Activated T-cell treated with anti-CD3 and anti-CD28 coated beads for 24 hours (primary cell): ENCODE results near the gene DPM2.

Experiments
- DNase-seq: peaks from one replicate; pipeline ENCODE4 v3.0.0-alpha.2; 2020; ENCODE audit warnings: low read depth

The DPM2 gene, protein sequence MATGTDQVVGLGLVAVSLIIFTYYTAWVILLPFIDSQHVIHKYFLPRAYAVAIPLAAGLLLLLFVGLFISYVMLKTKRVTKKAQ

DNA sequence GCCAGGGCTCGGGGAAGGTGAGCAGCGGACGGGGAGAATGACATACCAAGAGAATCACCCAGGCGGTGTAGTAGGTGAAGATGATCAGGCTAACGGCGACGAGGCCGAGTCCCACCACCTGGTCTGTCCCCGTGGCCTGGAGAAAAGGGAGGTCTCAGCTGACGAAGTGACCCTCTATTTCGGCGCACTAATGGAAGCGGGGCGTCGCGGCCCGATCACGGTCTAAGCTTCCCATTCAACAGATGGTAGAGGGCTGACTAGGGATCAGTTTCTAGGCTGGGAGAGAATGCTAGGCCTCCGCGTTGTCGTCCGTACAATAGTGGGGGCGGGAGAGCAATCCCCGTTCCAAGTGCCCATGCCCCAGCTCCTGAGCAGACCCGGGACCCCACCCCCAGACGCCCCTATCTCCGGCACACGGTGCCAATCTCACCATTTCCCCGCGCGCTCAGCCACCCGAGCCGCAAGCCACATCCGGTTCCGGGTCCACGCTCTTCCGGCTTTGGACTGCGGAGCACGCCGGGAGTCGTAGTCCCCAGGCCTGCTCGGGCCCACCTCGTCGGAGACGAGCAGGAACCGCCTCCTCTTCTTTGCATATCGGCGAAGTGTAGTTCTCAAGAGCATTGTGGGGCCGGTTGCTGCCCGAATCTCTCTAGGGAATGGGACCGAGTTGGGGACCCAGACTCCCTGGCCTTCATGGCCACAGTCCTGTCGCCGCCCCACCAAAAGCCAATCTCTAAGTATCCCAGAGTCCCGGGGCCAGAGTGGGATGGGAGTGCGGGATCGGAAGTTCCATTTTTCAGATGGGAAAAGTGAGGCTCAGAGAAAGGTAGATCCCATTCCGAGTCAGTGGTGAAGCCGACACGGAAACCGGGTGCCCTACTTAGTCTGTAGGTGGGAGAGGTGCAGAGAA is at the start of gene DPM2:
TSS of gene DPM2 (minus strand) at position 467 of the 910 bp plus-strand sequence. CDS start at position 433, 34 bp downstream.
- DNase-seq = peak; percentile 83

DNA sequence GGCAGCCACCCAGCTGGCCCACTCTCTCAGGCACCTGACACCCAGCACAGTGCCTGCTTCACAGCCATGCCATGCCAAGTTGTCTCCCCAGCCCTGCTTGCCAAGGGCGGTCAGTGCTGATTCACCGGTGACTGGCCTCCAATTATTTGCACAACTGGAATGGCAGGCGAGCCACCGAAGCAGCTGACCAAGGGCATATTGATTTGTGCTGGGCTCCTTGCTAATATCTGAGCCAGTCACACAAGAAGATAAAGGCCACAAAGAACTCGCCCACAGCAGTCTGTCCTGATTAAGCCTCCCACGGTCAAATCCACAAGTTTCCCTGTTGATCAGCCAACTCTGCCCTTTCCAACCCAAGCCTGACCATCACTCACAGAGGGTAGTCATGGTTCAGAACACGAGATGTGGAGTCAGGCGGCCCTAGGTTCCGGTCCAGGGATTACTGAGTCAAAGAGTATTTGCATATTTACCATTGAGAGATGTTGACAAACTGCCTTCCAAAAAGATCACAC is 49.5 kb upstream of the DPM2 start:
- DNase-seq = no peak

GRCh38 chr9:127985011-127985410 is 47.4 kb upstream of the DPM2 start:
- no peak for DNase-seq

DNA sequence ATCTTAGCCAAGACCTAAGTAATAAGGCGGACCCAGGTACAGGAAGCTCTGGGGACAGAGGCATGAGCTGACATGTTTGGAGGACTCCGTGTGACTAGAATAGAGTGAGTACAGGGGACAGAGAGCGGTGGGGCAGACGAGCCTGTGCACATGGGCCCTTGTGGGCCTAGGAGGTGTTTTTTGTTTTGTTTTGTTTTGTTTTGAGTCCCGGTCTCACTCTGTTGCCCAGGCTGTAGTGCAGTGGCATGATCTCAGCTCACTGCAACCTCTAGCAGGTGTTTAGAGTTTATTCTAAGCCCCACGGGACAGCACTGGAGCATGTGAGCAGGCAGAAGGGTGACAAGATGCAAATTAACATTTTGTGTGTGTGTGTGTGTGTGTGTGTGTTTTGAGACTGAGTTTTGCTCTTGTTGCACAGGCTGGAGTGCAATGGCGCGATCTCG is 46.2 kb upstream of the DPM2 start:
- no peak for DNase-seq

DNA sequence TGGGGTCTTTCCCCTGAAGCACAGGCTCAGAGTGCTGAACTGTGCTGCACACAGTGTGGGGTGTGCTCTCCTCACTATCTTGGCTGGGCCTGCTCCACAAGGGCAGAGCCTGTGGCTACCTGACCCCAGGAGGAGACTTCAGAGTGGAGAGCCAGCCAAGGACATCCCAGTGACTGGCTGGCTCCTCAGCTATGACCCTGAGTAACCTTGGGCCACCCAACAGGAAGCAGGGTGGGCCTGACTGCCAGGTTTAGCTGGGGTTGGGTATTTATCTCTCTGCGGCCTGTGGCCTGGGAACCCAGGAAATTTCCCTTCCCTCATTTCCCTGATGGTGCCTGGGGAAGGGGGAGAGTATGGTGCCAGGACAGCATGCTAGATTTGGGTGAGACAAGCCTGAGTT is 45.3 kb upstream of the DPM2 start:
- DNase-seq = no peak

GRCh38 chr9:127981559-127982121 is 44.0 kb upstream of the DPM2 start:
- no peak for DNase-seq

DNA sequence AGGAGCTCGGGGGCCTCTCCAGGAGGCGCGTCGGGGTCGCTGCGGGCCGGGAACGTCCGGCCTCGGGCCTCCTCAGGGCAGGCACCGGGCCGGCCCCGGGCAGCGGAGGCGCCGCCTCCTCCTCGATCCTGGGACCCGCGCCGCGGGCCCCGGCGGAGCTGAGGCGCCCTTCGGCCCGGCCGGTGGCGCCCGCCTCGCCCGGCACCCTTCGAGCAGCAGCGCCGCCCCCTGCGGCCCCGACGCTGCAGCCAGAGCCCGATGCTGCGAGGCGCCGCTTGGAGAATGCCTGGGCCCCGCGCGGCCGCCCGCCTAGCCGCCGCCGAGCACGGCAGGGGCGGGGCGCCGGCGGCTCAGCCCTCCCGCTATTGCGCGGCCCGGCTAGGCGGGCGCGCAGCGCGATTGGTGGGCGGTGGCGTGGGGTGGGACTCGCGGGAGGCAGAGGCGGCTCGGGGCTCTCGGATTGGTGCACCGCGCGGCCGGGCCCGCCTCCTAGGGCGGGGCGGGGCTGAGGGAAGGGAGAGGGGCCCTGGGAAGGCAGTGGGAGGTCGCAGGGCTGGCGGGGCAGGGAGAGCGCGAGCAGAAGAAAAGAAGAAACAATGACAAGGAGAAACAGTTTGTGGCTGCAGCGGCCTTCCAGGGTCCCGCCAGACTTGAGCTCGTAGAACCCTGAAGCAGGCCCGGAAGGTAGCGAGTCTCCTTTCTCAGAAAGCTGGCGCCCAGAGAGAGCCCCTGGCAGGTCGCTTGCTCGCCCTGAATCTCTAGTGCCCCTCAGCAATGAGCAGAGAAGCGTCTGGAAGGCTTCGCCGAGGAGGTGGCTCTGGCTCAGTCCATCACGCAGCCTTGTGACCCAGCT is 43.3 kb upstream of the DPM2 start, which contains the start of gene EEIG1:
TSS of gene EEIG1 (minus strand) at position 284 of the 853 bp plus-strand sequence. CDS start 852 bp downstream, outside the sequence.
- peak; percentile 96 for DNase-seq

- no peak for DNase-seq
Observed at GRCh38 chr9:127980060-127980705, 42.5 kb upstream of the DPM2 start.

DNA sequence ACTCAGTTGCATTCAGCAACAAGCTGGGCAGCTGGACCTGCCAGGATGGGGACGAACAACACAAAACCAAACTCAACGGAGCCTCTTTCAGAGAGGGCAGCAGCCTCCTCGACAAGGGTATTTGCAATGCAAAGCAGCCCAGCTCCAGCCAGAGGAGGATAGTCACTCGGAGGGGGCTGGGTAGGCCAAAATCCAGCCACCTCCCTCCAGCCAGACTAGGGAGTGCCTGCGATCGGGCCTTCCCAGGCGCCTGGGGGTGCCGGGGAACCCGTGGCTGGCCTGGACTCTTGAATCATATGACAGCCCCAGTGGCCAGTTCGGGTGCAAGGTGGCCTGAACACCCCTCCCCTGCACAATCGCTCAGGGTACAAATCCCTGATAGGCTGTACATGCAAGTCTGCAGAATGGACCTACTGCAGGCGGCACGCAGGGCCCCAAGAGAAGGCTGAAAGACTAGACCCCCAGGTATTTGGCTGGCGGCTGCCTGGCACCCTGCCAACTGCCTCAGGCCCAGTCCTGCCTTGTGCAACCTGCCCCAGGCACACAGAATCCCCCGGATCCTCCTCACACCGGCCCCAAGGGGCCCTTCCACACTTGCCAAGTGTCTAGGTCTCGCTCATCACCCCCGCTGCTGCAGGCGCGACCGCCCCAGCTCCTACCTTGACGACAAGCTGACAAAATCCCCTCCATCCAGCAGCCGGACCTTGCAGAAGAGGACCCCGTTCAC is 41.8 kb upstream of the DPM2 start:
- DNase-seq = no peak

DNA sequence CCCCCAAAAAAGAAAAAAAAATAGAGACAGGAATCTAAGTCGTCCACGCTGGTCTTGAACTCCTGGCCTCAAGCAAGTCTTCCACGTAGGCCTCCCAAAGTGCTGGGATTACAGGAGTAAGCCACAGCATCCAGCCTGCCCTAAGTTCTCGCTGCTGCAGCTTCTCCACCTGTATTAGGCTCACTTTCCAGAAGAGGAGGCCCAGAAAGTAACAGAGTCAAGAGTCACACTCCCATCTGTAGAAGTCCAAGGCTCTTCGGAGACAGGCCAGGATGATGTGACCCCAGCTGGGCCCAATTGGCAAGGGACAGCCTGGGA is 41.3 kb upstream of the DPM2 start:
- DNase-seq = no peak

GRCh38 chr9:127977884-127978647 is 40.4 kb upstream of the DPM2 start:
- DNase-seq = no peak

DNA sequence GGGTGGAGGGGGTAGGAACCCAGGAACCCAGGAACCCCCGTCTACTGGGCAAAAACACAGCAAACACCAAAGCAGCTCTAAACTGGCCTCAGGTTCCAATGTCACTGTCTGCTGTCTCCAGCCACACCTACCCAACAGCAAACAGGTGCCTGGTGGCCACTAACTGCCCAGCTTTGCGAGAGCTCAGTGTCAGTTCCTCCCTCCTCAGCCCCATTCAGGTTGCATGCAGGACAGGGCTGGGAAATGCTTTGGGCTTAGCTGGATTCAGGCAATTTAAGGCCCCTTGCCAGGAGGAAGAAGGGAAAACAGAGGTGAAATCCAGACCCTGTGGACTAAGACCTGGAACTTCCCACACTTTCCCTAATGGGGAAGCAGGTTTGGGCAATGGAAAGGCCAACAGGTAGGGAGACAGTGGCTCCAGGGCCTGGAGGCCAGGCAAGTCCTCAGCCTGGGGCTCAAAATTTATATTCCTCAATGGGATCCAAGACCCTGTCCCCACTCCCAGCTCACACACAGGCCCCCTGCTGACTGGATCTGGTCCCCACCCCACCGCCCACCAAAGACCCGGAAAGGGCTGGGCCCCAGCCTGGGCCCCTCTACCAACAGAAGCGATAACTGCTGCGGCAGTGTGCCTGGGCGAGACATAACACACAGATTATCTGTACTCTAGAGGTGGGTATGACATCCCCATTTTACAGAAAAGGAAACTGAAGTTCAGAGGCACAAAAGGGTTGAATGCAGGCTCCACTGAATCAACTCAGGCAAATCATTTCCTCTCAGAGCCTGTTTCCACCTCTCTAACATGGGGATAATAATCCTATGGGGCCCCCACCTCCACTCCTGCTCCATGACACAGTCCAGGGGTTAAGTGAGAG is 39.6 kb upstream of the DPM2 start:
- DNase-seq = no peak

- DNase-seq = no peak
Observed at GRCh38 chr9:127976498-127976897, 38.8 kb upstream of the DPM2 start.

GRCh38 chr9:127975376-127976315 is 38.0 kb upstream of the DPM2 start:
- no peak for DNase-seq

GRCh38 chr9:127974769-127975261 is 37.2 kb upstream of the DPM2 start:
- no peak for DNase-seq

- DNase-seq = no peak
Observed at GRCh38 chr9:127974001-127974768, 36.5 kb upstream of the DPM2 start.
